ENCODE measurements around the gene TACR2. TPM values are rescaled to one million over a fixed set of nuclear protein-coding genes. Genes with fewer than 3 reads are reported as not detected.

The TACR2 gene
- total and polyA plus RNA-seq, 7 experiments from 2014 or later = 0.44 to 0.47 TPM; not detected in 5

DNA sequence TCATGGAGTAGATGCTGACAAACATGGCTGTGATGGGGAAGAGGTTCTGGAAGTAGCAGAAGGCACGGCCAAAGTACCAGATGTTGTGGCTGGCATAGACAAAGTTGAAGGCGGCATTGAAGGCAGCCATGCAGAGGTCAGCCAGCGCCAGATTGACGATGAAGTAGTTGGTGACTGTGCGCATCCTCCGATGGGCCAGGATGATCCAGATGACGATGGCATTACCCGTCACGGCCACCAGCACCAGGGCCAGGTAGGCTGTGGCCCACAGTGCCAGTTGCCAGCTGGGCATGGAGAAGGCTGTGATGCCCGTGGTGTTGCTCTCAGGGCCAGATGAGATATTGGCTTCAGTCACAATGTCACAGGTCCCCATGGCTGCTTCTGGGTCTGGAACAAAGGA lies 767 bp downstream of the TACR2 start:
- H3K27ac Mint-ChIP-seq = peak overlapping the region in 1 of 9 donors; percentile 54
- H3K27me3 Mint-ChIP-seq = peaks cover 0 to 4% (median 0%) of the 10 kb centered on the region in 5 donors
- H3K9me3 ChIP-seq (ENCODE audit: control insufficient read depth in 2 of 3, low read length in 3 of 3) = no peaks in the 10 kb centered on the region
- H3K27me3 ChIP-seq (ENCODE audit: control insufficient read depth in 2 of 2, insufficient read depth in 2 of 2, low read length in 2 of 2) = no peaks in the 10 kb centered on the region
- ATAC-seq (no peak), DNase-seq (no peak)
- no peak overlapping the region for H3K27ac ChIP-seq (ENCODE audit: low read depth, low read length)
- peaks cover 0 to 5% (median 0%) of the 10 kb centered on the region in 7 donors for H3K4me1 Mint-ChIP-seq
- no peak overlapping the region for H3K4me3 Mint-ChIP-seq
- H3K4me3 ChIP-seq (ENCODE audit: low read length) = no peak overlapping the region
- no peaks in the 10 kb centered on the region for H3K36me3 Mint-ChIP-seq
- no peaks in the 10 kb centered on the region for H3K9me3 Mint-ChIP-seq
- intact Hi-C loops (cut with micrococcal nuclease) = no loop called here
- CTCF ChIA-PET = interaction anchor here (1.0 kb wide), 1 partner anchor 31 kb away, joined by 3 read pairs; no protein-coding TSS in a partner anchor
- H3K36me3 ChIP-seq (ENCODE audit: control insufficient read depth in 2 of 3, insufficient read depth in 3 of 3, low read length in 3 of 3) = no peaks in the 10 kb centered on the region
- POLR2A ChIA-PET = interaction anchor here (0.7 to 1.5 kb wide), 2 partner anchors 9 to 12 kb away, joined by 3 to 4 read pairs; no protein-coding TSS in a partner anchor
- H3K4me1 ChIP-seq (ENCODE audit: control insufficient read depth in 2 of 2, insufficient read depth in 2 of 2, low read length in 2 of 2) = no peaks in the 10 kb centered on the region

- no peak for DNase-seq
- intact Hi-C loops (cut with micrococcal nuclease) = no loop called here
- Mint-ChIP-seq H3K4me3 (no peak overlapping the region), H3K27ac (peak overlapping the region in 1 of 9 donors; percentile 27), H3K9me3 (no peaks in the 10 kb centered on the region), H3K27me3 (peaks cover 0 to 4% (median 0%) of the 10 kb centered on the region in 5 donors), H3K4me1 (peaks cover 0 to 8% (median 5%) of the 10 kb centered on the region in 7 donors), H3K36me3 (no peaks in the 10 kb centered on the region)
- Histone ChIP-seq H3K27me3 (ENCODE audit: control insufficient read depth in 2 of 2, insufficient read depth in 2 of 2, low read length in 2 of 2) (no peaks in the 10 kb centered on the region), H3K9me3 (ENCODE audit: control insufficient read depth in 2 of 3, low read length in 3 of 3) (no peaks in the 10 kb centered on the region), H3K36me3 (ENCODE audit: control insufficient read depth in 2 of 3, insufficient read depth in 3 of 3, low read length in 3 of 3) (no peaks in the 10 kb centered on the region), H3K4me1 (ENCODE audit: control insufficient read depth in 2 of 2, insufficient read depth in 2 of 2, low read length in 2 of 2) (no peaks in the 10 kb centered on the region), H3K4me3 (ENCODE audit: low read length) (no peak overlapping the region), H3K27ac (ENCODE audit: low read depth, low read length) (no peak overlapping the region)
- ChIA-PET CTCF (interaction anchor here (0.6 to 1.0 kb wide), 3 partner anchors 9 to 222 kb away, joined by 3 read pairs; no protein-coding TSS in a partner anchor), POLR2A (interaction anchor here (1.5 kb wide), 1 partner anchor 10 kb away, joined by 4 read pairs; no protein-coding TSS in a partner anchor)
- ATAC-seq = no peak
These were observed 1.7 kb downstream of the TACR2 start for GRCh38 chr10:69415049-69415448.

DNA sequence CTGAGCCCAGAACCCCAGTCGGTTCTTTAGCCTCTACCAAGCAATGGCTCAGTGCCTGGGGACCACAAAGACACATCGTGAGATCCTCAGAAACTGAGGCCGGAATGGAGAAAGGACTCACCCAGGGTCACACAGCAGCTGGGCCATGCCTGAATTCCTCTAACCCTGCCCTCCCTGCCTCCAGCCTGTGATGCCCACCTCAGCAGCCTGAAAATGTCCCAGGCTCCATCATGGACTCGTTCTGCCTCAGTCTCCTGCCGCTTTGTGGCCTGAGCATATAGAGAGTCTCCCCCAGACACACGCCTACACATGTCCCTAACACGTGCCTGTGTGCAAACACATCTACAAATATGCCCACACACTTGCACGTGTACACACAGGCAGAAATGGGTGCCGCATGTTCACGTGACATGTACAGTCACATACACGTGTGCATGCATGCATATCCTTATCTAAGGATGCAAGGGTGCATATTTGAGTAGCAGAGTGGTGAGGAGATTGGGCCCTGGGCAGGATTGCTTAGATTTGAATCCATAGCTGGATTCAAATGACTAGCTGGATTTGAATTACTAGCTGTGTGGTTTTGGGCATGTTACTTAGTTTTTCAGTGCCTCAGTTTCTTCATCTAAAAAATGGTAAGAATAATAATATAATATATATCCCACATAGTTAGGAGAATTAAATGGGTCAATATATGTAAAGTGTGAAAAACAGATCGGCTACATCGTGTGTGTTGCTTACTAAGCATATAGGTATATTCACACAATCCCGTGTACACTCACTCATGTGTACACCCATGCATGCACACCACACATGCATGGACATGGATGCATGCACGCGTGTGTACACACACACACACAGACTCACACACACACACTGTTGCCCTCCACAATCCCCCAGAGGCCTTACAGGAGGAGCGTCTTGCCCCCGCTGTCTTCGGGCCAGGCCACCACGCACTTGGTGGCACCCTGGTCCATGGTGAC lies 2.4 kb downstream of the TACR2 start:
- no peak overlapping the region for H3K4me3 Mint-ChIP-seq
- H3K27me3 Mint-ChIP-seq = peaks cover 0 to 4% (median 0%) of the 10 kb centered on the region in 5 donors
- Histone ChIP-seq H3K4me1 (ENCODE audit: control insufficient read depth in 2 of 2, insufficient read depth in 2 of 2, low read length in 2 of 2) (peaks cover 1% of the 10 kb centered on the region in 2 donors), H3K4me3 (ENCODE audit: low read length) (no peak overlapping the region), H3K9me3 (ENCODE audit: control insufficient read depth in 2 of 3, low read length in 3 of 3) (no peaks in the 10 kb centered on the region), H3K36me3 (ENCODE audit: control insufficient read depth in 2 of 3, insufficient read depth in 3 of 3, low read length in 3 of 3) (no peaks in the 10 kb centered on the region), H3K27me3 (ENCODE audit: control insufficient read depth in 2 of 2, insufficient read depth in 2 of 2, low read length in 2 of 2) (no peaks in the 10 kb centered on the region), H3K27ac (ENCODE audit: low read depth, low read length) (no peak overlapping the region)
- H3K9me3 Mint-ChIP-seq = no peaks in the 10 kb centered on the region
- ChIA-PET CTCF (interaction anchor here (0.6 to 0.9 kb wide), 2 partner anchors 10 to 223 kb away, joined by 3 read pairs; no protein-coding TSS in a partner anchor), POLR2A (interaction anchor here (0.6 to 1.5 kb wide), 2 partner anchors 11 to 459 kb away, joined by 3 to 4 read pairs; partner anchors contain the start of gene DDX21)
- no peaks in the 10 kb centered on the region for H3K36me3 Mint-ChIP-seq
- H3K4me1 Mint-ChIP-seq = peaks cover 0 to 11% (median 5%) of the 10 kb centered on the region in 7 donors
- no peak for DNase-seq
- H3K27ac Mint-ChIP-seq = peak overlapping the region in 2 of 9 donors; percentile 38 to 74
- intact Hi-C loops (cut with micrococcal nuclease) = loop anchor here in 1 of 2 donors (5.0 kb wide), 1 partner anchor 1337 kb away; the partner anchor contains the start of gene HERC4
- no peak for ATAC-seq

GRCh38 chr10:69413221-69413865 lies 3.4 kb downstream of the TACR2 start:
- ChIA-PET CTCF (interaction anchor here (0.6 kb wide), 1 partner anchor 1055 kb away, joined by 3 read pairs; no protein-coding TSS in a partner anchor), POLR2A (interaction anchor here (0.6 kb wide), 1 partner anchor 458 kb away, joined by 3 read pairs; the partner anchor contains the start of gene DDX21)
- Histone ChIP-seq H3K4me1 (ENCODE audit: control insufficient read depth in 2 of 2, insufficient read depth in 2 of 2, low read length in 2 of 2) (peaks cover 7% of the 10 kb centered on the region in 2 donors), H3K9me3 (ENCODE audit: control insufficient read depth in 2 of 3, low read length in 3 of 3) (no peaks in the 10 kb centered on the region), H3K27me3 (ENCODE audit: control insufficient read depth in 2 of 2, insufficient read depth in 2 of 2, low read length in 2 of 2) (no peaks in the 10 kb centered on the region), H3K27ac (ENCODE audit: low read depth, low read length) (no peak overlapping the region), H3K4me3 (ENCODE audit: low read length) (no peak overlapping the region), H3K36me3 (ENCODE audit: control insufficient read depth in 2 of 3, insufficient read depth in 3 of 3, low read length in 3 of 3) (no peaks in the 10 kb centered on the region)
- intact Hi-C loops (cut with micrococcal nuclease) = loop anchor here in 1 of 2 donors (5.0 kb wide), 1 partner anchor 1336 kb away; the partner anchor contains the start of gene HERC4
- Mint-ChIP-seq H3K9me3 (no peaks in the 10 kb centered on the region), H3K4me3 (no peak overlapping the region), H3K27ac (peak overlapping the region in 1 of 9 donors; percentile 39), H3K27me3 (peaks cover 0 to 4% (median 0%) of the 10 kb centered on the region in 5 donors), H3K36me3 (no peaks in the 10 kb centered on the region), H3K4me1 (peaks cover 4 to 20% (median 13%) of the 10 kb centered on the region in 7 donors)
- DNase-seq = no peak
- ATAC-seq = no peak

GRCh38 chr10:69412232-69412790 lies 4.4 kb downstream of the TACR2 start:
- ChIA-PET POLR2A (interaction anchor here (0.6 to 1.1 kb wide), 2 partner anchors 40 to 211 kb away, joined by 3 read pairs; no protein-coding TSS in a partner anchor), CTCF (no interaction called here)
- DNase-seq = no peak
- Mint-ChIP-seq H3K27me3 (peaks cover 0 to 4% (median 0%) of the 10 kb centered on the region in 5 donors), H3K36me3 (no peaks in the 10 kb centered on the region), H3K4me1 (peaks cover 9 to 27% (median 20%) of the 10 kb centered on the region in 7 donors), H3K9me3 (peaks cover 0 to 1% (median 0%) of the 10 kb centered on the region in 11 donors), H3K4me3 (no peak overlapping the region), H3K27ac (peak overlapping the region in 1 of 9 donors; percentile 25)
- Histone ChIP-seq H3K27ac (ENCODE audit: low read depth, low read length) (no peak overlapping the region), H3K4me3 (ENCODE audit: low read length) (no peak overlapping the region), H3K27me3 (ENCODE audit: control insufficient read depth in 2 of 2, insufficient read depth in 2 of 2, low read length in 2 of 2) (no peaks in the 10 kb centered on the region), H3K36me3 (ENCODE audit: control insufficient read depth in 2 of 3, insufficient read depth in 3 of 3, low read length in 3 of 3) (no peaks in the 10 kb centered on the region), H3K4me1 (ENCODE audit: control insufficient read depth in 2 of 2, insufficient read depth in 2 of 2, low read length in 2 of 2) (peaks cover 13 to 14% of the 10 kb centered on the region in 2 donors), H3K9me3 (ENCODE audit: control insufficient read depth in 2 of 3, low read length in 3 of 3) (no peaks in the 10 kb centered on the region)
- intact Hi-C loops (cut with micrococcal nuclease) = loop anchor here in 1 of 2 donors (5.0 kb wide), 1 partner anchor 1335 kb away; the partner anchor contains the start of gene HERC4
- ATAC-seq = no peak
